Measurements from ENCODE around the gene GRID2IP.

- TF ChIP-seq CTCF (IDR thresholded peaks at IDR 0.05) (no peak), POLR2A (IDR thresholded peaks at IDR 0.05) (no peak)
Observed at GRCh38 chr7:6533893-6534495, 17.3 kb downstream of the GRID2IP start.

All from tibial nerve (tissue), 3 donors.